ENCODE measurements around the gene AGPAT1.
"Not testable (repeated sequence)": the region's sequence is repeated elsewhere in the genome, so short reads cannot be mapped to it uniquely, and the experiment has no call there.

The AGPAT1 gene

GRCh38 chr6:32148289-32149091 lies 27.4 kb downstream of the AGPAT1 start:
- peak; percentile 58 for DNase-seq (ENCODE audit: low read depth)

DNA sequence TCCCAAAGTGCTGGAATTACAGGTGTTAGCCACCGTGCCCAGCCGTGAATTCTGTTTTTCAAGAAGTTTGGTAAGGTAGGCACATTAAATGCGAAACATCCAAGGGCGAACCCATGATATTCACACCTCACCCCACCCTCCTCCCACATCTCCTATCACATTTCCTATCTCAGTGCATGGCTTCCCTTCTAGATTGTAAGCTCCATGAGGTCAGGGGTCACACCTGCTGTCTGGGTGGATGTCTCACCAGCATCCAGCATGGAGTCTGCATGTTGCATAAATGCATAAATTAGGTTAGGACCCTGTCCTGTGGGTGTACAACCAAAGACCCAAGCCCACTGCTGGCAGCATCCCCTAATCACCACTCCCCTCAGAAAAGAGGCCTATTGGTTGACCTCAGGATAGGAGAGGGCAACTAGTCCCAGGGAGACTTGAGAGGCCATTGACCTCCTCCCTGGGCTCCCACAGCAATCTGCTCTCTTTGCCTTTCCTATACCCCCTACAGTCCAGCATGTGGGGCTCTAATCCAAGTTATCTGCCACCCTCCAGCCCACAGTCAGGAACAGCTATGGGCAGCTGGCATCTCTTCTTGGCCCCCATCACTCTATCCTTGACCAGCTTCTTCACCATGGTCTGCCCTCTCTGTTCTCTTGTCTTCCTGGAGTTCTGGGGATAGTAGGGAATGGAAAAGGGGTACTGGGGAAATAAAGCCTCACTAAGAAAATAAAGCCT lies 28.3 kb downstream of the AGPAT1 start:
- no peak for DNase-seq (ENCODE audit: low read depth)

DNA sequence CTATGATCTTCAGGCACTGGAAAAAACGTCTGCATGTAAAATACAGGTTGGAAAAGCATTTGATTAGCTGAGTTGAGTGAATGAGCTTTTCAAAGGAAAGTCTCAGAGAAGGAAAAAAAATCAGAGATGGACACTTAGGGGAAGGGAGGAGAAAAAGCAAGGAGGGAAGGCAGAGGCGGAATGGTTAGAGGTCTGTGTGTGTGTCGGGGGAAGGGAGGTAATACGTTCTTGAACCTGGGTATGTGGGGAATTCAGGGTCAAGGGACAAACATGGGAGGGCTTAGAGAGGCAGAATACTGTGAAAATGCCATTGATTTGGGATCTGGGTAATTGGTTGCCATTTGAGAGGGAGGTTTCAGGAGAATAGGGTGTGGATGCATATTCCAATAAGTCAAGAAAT lies 29.2 kb downstream of the AGPAT1 start:
- DNase-seq (ENCODE audit: low read depth), result no peak

DNA sequence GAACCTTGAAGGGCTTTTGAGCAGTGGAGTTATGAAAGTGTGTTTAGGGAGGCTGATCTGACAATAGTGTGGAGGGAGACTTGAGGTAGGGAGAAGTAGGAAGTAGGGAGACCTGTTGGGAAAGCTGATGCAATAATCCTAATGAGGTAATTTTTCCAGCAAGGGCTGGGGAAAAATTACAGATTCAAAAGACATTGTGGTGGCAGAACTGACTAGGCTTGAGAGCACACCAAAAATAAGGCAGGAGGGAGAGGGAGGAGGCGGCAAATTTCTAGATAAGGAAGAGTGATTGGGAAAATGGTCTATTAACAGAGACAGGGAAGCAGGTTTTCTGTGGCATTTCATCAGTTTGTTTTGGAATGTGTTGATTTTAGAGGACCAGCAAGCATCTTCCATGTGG lies 29.6 kb downstream of the AGPAT1 start:
- DNase-seq (ENCODE audit: low read depth), result no peak

GRCh38 chr6:32144238-32144637 lies 31.6 kb downstream of the AGPAT1 start:
- not testable (repeated sequence) for DNase-seq (ENCODE audit: low read depth)

DNA sequence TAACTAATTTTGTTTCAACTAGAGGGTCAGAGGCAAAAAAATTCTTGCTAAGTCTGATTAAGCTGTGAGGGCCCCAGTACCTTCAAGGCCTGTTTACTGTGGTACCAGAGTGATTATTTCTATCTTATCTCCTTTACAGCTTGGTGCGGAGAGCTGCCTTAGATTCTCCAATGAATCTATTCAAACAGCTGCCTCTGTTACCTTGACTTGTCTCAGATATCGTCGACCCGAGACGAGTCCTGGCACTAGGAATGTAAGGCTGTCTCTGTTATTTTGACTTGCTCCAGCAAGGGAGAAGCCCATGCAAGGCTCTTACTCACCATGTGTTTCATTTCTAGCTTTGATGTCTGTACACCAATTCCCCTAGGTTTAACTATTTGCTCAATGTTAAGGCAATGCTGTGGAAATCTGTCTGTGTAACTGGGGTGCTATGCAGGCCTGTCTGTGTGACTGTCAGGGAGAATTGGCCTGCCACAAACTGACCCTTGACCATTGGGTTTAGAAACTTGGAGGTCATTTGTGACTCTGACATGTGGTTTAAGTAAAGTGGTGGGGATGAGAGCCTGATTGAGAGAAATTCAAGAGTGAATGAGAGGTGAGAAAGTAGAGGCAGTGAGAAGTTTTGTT lies 35.4 kb downstream of the AGPAT1 start:
- DNase-seq (ENCODE audit: low read depth), result no peak

DNA sequence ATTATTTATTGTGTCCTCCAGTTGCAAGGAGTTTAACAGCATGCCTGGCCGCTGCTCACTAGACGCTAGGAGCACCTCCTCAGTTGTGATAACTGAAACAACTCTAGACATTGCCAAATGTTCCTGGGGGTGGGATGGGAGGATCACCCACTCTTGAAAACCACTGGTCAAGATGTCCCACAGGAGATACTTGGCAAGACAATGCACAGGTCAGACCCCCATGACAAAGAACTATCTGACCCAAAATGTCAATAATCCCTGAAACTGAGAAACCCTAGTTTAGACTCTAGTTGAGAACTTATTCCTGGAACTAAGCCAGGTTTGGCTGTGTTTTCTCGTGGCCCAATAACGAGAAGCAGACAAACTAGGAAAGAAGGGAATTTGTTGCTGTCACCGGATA lies 36.3 kb downstream of the AGPAT1 start:
- DNase-seq (ENCODE audit: low read depth), result no peak

GRCh38 chr6:32137454-32137853 lies 38.4 kb downstream of the AGPAT1 start:
- no peak for DNase-seq (ENCODE audit: low read depth)

- DNase-seq (ENCODE audit: low read depth), result no peak
Measured at GRCh38 chr6:32133786-32134185, 42.1 kb downstream of the AGPAT1 start.

- DNase-seq (ENCODE audit: low read depth), result no peak
Measured at GRCh38 chr6:32132110-32132509, 43.8 kb downstream of the AGPAT1 start.

DNA sequence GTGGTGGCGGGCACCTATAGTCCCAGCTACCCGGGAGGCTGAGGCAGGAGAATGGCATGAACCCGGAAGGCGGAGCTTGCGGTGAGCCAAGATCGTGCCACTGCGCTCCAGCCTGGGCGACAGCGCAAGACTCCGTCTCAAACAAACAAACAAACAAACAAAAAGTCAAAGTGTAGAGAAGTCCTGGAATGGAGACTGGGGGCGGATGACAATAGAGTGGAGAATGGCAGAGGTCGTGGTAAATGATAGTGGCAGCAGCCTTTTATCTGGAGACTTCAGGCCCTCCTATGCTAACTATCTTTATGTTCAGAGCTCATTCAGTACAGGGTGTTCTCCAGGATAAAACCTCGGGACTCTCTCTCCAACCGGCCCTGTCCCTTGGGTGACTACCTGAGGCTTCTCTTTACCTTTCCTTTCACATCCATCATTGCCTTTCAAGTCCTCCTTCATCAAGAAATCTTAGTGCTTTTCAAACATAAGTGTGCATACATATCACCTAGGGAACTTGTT lies 44.4 kb downstream of the AGPAT1 start:
- DNase-seq (ENCODE audit: low read depth), result no peak

DNA sequence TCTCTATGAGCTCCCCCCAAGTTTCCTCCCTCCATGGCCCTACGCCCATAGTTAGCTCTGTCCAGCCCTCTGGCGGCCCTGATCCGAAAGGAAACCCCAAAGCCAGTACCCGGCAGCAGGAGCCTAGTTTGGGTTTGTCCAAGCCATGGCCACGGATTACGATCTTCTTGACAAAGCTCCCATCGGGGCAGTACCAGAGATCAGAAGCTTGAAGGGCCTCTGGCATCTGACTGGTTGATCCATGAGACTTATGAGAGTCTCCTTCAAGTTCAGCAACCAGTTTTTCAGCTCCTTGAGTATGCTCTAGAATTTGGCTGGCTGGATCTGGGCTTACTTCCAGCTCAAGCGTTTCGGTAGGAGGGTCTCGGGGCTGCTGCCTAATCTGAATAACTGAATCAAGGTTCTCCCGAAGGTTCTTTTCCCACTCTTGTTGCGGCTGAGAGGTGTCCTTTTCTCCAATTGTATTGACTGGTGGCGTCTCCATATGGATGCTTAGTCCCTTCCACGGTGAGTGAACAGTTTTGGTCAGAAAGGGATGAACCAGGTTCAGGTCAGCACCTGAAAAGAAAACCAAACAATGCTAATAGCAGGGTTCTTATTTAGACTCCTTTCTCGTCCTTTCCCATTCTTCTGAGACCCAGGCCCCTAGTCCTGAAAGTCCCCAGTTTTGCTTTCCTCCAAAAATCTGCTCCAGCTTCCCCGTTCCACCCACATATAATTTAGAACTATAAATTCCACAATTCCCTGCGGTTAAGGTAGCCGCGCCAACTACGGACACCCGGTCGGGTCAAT lies 46.4 kb downstream of the AGPAT1 start:
- no peak for DNase-seq (ENCODE audit: low read depth)

- no peak for DNase-seq (ENCODE audit: low read depth)
Measured at GRCh38 chr6:32128751-32129296, 47.1 kb downstream of the AGPAT1 start.

DNA sequence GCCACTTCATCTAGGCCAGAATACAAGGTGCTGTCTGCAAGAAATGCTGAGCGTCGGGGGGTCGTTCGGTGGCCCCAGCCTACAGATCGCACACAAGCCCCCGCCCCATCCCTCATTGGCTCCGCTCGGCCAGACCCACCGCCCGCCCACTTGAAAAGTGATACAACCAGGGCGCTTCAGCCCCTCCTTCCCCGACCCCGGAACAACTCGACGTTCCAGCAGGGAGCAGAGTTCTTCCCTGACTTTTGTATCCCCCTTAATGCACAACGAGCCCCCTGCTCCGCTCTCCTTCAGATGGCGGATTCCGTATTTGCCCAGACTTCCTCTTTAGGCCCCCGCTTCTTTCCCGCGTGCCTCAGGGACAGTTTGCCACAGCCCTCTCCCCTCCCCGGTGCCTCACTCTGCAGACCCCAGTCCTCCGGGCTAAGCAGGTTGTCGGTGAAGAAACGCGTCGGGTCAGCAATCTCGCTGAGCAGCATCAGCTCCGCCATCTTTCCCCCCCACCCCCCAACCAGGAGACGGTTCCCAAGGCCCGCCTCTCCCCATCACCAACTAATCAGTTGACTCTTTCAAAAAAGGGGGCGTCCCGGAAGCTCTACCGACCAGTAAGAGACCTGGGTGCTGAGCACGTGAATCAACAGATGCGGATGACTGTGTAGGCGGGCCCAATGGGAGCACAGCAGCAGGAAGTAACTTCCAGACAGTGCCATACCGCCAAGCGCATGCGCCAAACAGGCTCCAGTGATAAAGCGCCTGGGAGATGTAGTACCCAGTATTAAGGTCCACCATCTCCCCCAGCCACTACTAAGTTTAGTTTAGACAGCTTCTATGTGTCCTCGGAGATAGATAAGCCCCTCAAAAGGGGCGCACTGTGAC lies 47.9 kb downstream of the AGPAT1 start, which contains the start of gene ATF6B:
Gene ATF6B (minus strand): TSS at position 530 of the 876 bp plus-strand sequence. CDS start 39 bp downstream, at position 491.
- DNase-seq (ENCODE audit: low read depth), result peak; percentile 97

DNA sequence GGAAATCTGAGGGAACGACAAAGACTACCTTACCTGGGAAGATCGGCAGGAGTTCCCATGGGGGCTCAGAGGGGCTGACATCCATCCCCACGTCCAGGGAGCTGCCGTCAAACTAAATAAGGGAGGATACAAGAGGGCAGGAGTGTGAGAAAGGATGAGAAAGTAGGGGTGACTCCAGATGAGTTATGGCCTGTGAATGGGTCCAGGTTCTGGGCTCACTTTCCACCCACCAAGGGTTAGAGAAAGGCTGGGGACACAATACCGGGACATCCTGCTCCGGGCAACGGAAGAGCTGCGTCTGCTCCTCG lies 48.5 kb downstream of the AGPAT1 start:
- DNase-seq (ENCODE audit: low read depth), result no peak

- no peak for DNase-seq (ENCODE audit: low read depth)
Measured at GRCh38 chr6:32126880-32127279, 49.0 kb downstream of the AGPAT1 start.

DNA sequence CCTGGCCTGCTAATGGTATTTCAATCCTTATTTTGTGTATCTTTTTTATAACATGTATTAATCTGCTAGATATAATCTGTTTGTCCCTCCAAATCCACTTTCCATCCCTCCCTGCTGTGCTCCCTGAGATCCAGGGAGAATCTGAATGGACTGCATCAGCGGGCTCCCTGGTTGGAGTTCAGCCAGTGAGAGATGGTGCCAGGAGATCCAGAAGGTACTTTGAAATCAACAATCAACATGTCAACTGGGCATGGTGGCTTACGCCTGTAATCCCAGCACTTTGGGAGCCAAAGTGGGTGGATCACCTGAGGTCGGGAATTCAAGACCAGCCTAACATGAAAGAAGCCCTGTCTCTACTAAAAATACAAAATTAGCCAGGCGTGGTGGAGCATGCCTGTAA lies 52.2 kb downstream of the AGPAT1 start:
- DNase-seq (ENCODE audit: low read depth), result no peak

- DNase-seq (ENCODE audit: low read depth), result no peak
Measured at GRCh38 chr6:32120573-32121059, 55.3 kb downstream of the AGPAT1 start.

DNA sequence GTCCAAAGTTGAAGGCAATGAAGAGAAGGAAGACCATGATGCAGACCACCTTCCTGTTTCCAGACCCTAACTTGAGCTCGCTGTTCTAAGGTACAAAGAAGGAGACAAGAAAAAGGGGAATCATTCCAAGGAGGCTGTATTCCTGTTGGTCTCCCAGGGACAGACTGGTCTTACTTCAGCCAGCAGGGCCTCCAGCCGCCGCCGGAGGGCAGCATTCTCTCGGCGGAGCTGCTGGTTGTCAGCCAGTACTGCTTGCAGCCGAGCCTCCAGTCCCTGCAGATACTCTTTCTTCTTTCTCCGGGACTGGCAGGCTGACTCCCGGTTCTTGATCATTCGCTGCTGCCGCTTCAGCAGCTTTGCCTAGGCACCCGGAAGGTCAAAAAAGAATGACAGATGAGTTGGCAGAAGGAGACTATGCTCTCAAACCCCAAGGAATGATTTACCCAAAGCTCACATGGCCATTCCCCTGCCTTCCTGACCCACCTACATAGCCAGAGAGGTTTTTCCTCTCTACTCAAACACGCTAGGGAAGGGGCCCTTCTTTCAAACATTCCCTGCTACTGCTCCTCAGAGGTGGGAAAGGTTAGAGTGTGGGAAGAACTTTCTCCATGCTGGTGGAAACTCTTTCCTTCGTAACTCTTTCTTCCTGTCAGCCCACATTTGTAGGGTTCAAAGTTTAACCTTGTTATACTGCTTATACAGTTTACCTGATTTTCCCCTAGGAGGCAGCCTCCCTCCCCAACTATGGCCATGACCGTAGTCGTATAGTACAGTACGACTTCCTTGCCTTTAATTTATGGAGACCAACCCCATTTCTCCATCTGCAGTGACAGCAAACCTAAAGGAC lies 56.9 kb downstream of the AGPAT1 start:
- peak; percentile 57 for DNase-seq (ENCODE audit: low read depth)

Measured in activated T-cell treated with anti-CD3 and anti-CD28 coated beads for 24 hours (primary cell).